ENCODE measurements around the gene COPS2.

The COPS2 gene

GRCh38 chr15:49093252-49094105, 61.9 kb downstream of the COPS2 start:
- H2BK120ac ChIP-seq (ENCODE audit: low read depth, low read length): no peak overlapping the region
- no peak overlapping the region for H2BK5ac ChIP-seq (ENCODE audit: low read length)
- H3K18ac ChIP-seq (ENCODE audit: low read length): no peak overlapping the region
- H4K8ac ChIP-seq (ENCODE audit: low read depth, low read length): no peak overlapping the region
- WGBS (ENCODE audit: extremely low coverage, insufficient coverage, low lambda C conversion rate): no CpG with 5 or more reads among the region's 4 CpGs
- H3K4me1 ChIP-seq (ENCODE audit: control insufficient read depth, low read depth, low read length): no peaks in the 10 kb centered on the region
- no peak overlapping the region for H3K4me2 ChIP-seq (ENCODE audit: low read length)
- H3K36me3 ChIP-seq (ENCODE audit: control insufficient read depth, insufficient read depth, low read length): no peaks in the 10 kb centered on the region
- no peak overlapping the region for H3K27ac ChIP-seq (ENCODE audit: low read depth, low read length)
- DNase-seq: no peak
- no peak overlapping the region for H3K23ac ChIP-seq (ENCODE audit: low read length)
- H3K56ac ChIP-seq (ENCODE audit: low read length): no peak overlapping the region
- H3K27me3 ChIP-seq (ENCODE audit: insufficient read depth, low read length, poor library complexity): no peaks in the 10 kb centered on the region
- H3K79me2 ChIP-seq (ENCODE audit: control insufficient read depth, insufficient read depth, low read length): no peaks in the 10 kb centered on the region
- H3K79me1 ChIP-seq (ENCODE audit: low read length): no peaks in the 10 kb centered on the region
- H3K4me3 ChIP-seq (ENCODE audit: low read length): no peak overlapping the region
- no peak overlapping the region for H3K4ac ChIP-seq (ENCODE audit: low read depth, low read length)
- H2AK5ac ChIP-seq (ENCODE audit: low read length): no peak overlapping the region
- no peak overlapping the region for H3K9ac ChIP-seq (ENCODE audit: low read length)
- no peak overlapping the region for H4K5ac ChIP-seq (ENCODE audit: low read length)
- H2BK15ac ChIP-seq (replicated peaks; ENCODE audit: low read depth): no peak overlapping the region

DNA sequence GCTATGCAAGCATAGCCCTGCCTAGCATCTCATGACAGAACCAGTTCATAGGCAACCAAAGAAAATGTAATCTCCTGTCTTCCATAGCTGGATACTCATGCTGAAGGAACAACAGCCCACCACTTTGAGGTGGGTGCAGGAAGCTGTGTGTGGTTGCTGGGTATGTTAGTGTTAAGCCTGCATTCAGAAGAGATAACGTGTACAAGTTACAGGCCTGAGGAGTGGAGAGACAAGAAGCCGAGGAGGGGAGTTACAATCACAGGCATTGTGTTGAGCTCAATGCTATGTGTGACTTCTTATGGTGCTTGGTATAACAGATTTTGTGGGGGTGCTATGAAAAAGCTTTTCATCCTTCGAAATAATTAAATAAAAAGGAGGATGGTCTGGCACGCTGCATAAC, 66.4 kb downstream of the COPS2 start:
- Histone ChIP-seq H2BK15ac (replicated peaks; ENCODE audit: low read depth) (no peak overlapping the region), H3K56ac (ENCODE audit: low read length) (no peak overlapping the region), H4K8ac (ENCODE audit: low read depth, low read length) (no peak overlapping the region), H3K36me3 (ENCODE audit: control insufficient read depth, insufficient read depth, low read length) (no peaks in the 10 kb centered on the region), H3K27ac (ENCODE audit: low read depth, low read length) (no peak overlapping the region), H2BK120ac (ENCODE audit: low read depth, low read length) (no peak overlapping the region), H3K18ac (ENCODE audit: low read length) (no peak overlapping the region), H3K4me3 (ENCODE audit: low read length) (no peak overlapping the region), H3K4ac (ENCODE audit: low read depth, low read length) (no peak overlapping the region), H3K27me3 (ENCODE audit: insufficient read depth, low read length, poor library complexity) (no peaks in the 10 kb centered on the region), H3K4me1 (ENCODE audit: control insufficient read depth, low read depth, low read length) (no peaks in the 10 kb centered on the region), H3K9ac (ENCODE audit: low read length) (no peak overlapping the region), H4K5ac (ENCODE audit: low read length) (no peak overlapping the region), H2BK5ac (ENCODE audit: low read length) (no peak overlapping the region), H3K23ac (ENCODE audit: low read length) (no peak overlapping the region), H3K79me1 (ENCODE audit: low read length) (no peaks in the 10 kb centered on the region), H3K4me2 (ENCODE audit: low read length) (no peak overlapping the region), H3K79me2 (ENCODE audit: control insufficient read depth, insufficient read depth, low read length) (no peaks in the 10 kb centered on the region), H2AK5ac (ENCODE audit: low read length) (no peak overlapping the region)
- peak; percentile 14 for DNase-seq
- no CpG with 5 or more reads among the region's 4 CpGs for WGBS (ENCODE audit: extremely low coverage, insufficient coverage, low lambda C conversion rate)

DNA sequence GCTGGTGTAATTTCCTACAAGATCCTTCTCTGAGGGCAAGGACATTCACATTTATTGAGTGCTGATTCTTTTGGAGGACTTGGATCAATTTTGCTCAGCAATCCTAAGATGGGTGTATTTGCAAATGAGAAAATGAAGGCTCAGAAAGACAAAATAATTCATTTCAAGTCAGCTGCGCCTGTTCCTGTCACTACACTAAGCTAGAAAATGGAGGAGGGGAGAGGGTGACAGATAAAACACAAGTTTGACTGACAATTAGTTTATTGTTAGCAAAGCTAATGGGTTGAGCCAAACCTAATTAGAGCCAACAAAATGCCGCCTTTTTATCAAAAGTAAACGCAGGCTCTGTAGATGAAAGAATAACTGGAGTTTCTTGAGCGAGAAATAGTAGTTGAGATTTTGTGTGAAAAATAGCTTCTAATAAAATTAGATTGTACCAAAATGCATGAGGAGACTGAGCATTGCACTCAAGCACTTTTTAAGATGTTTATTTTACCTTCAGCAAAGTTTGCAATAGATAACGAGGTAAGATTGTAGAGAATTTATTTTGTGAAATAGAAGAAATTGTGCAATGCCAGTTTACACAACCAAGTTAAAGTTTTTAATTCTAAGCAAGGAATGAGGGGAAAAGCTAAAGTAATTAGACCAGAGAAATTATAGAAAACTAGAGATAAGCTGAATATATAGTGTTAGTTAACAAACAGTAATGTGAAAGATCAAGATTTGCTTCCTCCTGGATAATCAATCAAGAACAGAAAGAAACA, 69.5 kb downstream of the COPS2 start:
- Histone ChIP-seq H3K27ac (ENCODE audit: low read depth, low read length) (no peak overlapping the region), H3K23ac (ENCODE audit: low read length) (no peak overlapping the region), H3K4me2 (ENCODE audit: low read length) (no peak overlapping the region), H3K4me3 (ENCODE audit: low read length) (no peak overlapping the region), H4K8ac (ENCODE audit: low read depth, low read length) (no peak overlapping the region), H3K79me2 (ENCODE audit: control insufficient read depth, insufficient read depth, low read length) (no peaks in the 10 kb centered on the region), H3K27me3 (ENCODE audit: insufficient read depth, low read length, poor library complexity) (no peaks in the 10 kb centered on the region), H2BK15ac (replicated peaks; ENCODE audit: low read depth) (no peak overlapping the region), H3K36me3 (ENCODE audit: control insufficient read depth, insufficient read depth, low read length) (no peaks in the 10 kb centered on the region), H4K5ac (ENCODE audit: low read length) (no peak overlapping the region), H2BK120ac (ENCODE audit: low read depth, low read length) (no peak overlapping the region), H2AK5ac (ENCODE audit: low read length) (no peak overlapping the region), H3K4me1 (ENCODE audit: control insufficient read depth, low read depth, low read length) (no peaks in the 10 kb centered on the region), H2BK5ac (ENCODE audit: low read length) (no peak overlapping the region), H3K9ac (ENCODE audit: low read length) (no peak overlapping the region), H3K56ac (ENCODE audit: low read length) (no peak overlapping the region), H3K4ac (ENCODE audit: low read depth, low read length) (no peak overlapping the region), H3K18ac (ENCODE audit: low read length) (no peak overlapping the region), H3K79me1 (ENCODE audit: low read length) (no peaks in the 10 kb centered on the region)
- DNase-seq: no peak
- 100% methylated on average over 3 of the region's 5 CpGs for WGBS (ENCODE audit: extremely low coverage, insufficient coverage, low lambda C conversion rate)

DNA sequence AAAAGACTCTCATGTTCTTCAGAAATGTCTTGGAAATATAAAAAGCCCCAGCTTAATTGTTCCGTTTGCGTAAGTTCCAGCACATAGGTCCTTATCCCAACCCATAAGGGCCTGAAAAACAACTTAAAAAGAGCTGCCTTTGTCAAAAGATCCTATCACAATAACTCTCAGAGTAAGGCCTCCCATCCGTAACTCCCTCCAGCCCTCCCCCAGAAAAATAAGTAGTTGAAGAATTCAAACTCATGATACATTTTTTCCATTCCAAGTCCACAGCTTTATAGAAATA, 71.2 kb downstream of the COPS2 start:
- Histone ChIP-seq H3K4me3 (ENCODE audit: low read length) (no peak overlapping the region), H3K27me3 (ENCODE audit: insufficient read depth, low read length, poor library complexity) (no peaks in the 10 kb centered on the region), H3K23ac (ENCODE audit: low read length) (no peak overlapping the region), H3K79me1 (ENCODE audit: low read length) (no peaks in the 10 kb centered on the region), H3K18ac (ENCODE audit: low read length) (no peak overlapping the region), H2BK120ac (ENCODE audit: low read depth, low read length) (no peak overlapping the region), H3K4ac (ENCODE audit: low read depth, low read length) (no peak overlapping the region), H2BK5ac (ENCODE audit: low read length) (no peak overlapping the region), H4K5ac (ENCODE audit: low read length) (no peak overlapping the region), H2BK15ac (replicated peaks; ENCODE audit: low read depth) (no peak overlapping the region), H3K79me2 (ENCODE audit: control insufficient read depth, insufficient read depth, low read length) (no peaks in the 10 kb centered on the region), H3K36me3 (ENCODE audit: control insufficient read depth, insufficient read depth, low read length) (no peaks in the 10 kb centered on the region), H3K4me1 (ENCODE audit: control insufficient read depth, low read depth, low read length) (no peaks in the 10 kb centered on the region), H4K8ac (ENCODE audit: low read depth, low read length) (no peak overlapping the region), H3K9ac (ENCODE audit: low read length) (no peak overlapping the region), H2AK5ac (ENCODE audit: low read length) (no peak overlapping the region), H3K27ac (ENCODE audit: low read depth, low read length) (no peak overlapping the region), H3K4me2 (ENCODE audit: low read length) (no peak overlapping the region), H3K56ac (ENCODE audit: low read length) (no peak overlapping the region)
- no CpG with 5 or more reads among the region's 3 CpGs for WGBS (ENCODE audit: extremely low coverage, insufficient coverage, low lambda C conversion rate)
- no peak for DNase-seq

- no peak overlapping the region for H3K18ac ChIP-seq (ENCODE audit: low read length)
- no peaks in the 10 kb centered on the region for H3K79me1 ChIP-seq (ENCODE audit: low read length)
- no peaks in the 10 kb centered on the region for H3K36me3 ChIP-seq (ENCODE audit: control insufficient read depth, insufficient read depth, low read length)
- no peak overlapping the region for H3K27ac ChIP-seq (ENCODE audit: low read depth, low read length)
- DNase-seq: no peak
- no peaks in the 10 kb centered on the region for H3K79me2 ChIP-seq (ENCODE audit: control insufficient read depth, insufficient read depth, low read length)
- H3K4me2 ChIP-seq (ENCODE audit: low read length): no peak overlapping the region
- no peak overlapping the region for H4K8ac ChIP-seq (ENCODE audit: low read depth, low read length)
- H3K23ac ChIP-seq (ENCODE audit: low read length): no peak overlapping the region
- H4K5ac ChIP-seq (ENCODE audit: low read length): no peak overlapping the region
- no peak overlapping the region for H3K9ac ChIP-seq (ENCODE audit: low read length)
- no peak overlapping the region for H2BK5ac ChIP-seq (ENCODE audit: low read length)
- no peaks in the 10 kb centered on the region for H3K27me3 ChIP-seq (ENCODE audit: insufficient read depth, low read length, poor library complexity)
- H2BK120ac ChIP-seq (ENCODE audit: low read depth, low read length): no peak overlapping the region
- WGBS (ENCODE audit: extremely low coverage, insufficient coverage, low lambda C conversion rate): no CpG with 5 or more reads among the region's 5 CpGs
- H2AK5ac ChIP-seq (ENCODE audit: low read length): no peak overlapping the region
- no peak overlapping the region for H3K4ac ChIP-seq (ENCODE audit: low read depth, low read length)
- no peak overlapping the region for H3K4me3 ChIP-seq (ENCODE audit: low read length)
- H3K56ac ChIP-seq (ENCODE audit: low read length): no peak overlapping the region
- H3K4me1 ChIP-seq (ENCODE audit: control insufficient read depth, low read depth, low read length): no peaks in the 10 kb centered on the region
- no peak overlapping the region for H2BK15ac ChIP-seq (replicated peaks; ENCODE audit: low read depth)
Observed at GRCh38 chr15:49083401-49084284, 71.8 kb downstream of the COPS2 start.
